ENCODE results near the gene SRC. TPM values are rescaled to one million over a fixed set of nuclear protein-coding genes. Genes with fewer than 3 reads are reported as not detected.

The SRC gene
- total and polyA plus RNA-seq, 2 experiments from 2014 or later: 8.0 to 25.9 TPM

DNA sequence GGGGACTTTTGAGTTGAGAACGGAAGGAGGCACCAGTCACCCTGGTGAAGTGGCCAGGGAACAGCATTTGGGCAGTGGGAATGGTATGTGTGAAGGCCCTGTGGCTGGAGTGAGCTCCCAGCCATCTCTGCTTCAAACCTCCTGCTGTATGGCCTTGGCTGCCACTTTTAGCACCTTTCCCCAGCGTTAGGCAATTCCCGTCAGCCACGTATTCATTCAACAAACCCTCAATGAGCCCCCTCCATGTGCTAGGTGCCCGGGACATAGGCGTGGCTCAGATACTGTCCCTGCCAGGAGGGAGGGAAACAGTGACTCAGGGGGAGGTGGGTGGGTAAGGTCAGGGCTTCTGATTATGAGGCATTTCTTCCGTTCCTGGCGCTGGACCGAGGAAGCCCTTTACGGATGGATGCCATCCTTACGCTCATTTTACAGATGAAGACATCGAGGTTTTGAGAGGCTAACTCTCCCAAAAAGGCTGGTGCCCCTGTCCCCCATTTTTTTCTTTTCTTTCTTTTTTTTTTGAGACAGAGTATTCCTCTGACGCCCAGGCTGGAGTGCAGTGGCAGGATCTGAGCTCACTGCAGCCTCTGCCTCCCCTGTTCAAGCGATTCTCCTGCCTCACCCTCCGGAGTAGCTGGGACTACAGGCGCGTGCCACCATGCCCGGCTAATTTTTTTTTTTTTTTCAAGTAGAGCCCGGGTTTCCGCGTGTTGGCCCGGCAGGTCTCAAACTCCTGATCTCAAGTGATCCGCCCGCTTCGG, 37.5 kb downstream of the SRC start:
- peak overlapping the region; percentile 78 for H2AFZ ChIP-seq
- no peaks in the 10 kb centered on the region for H3K27me3 ChIP-seq (ENCODE audit: insufficient read depth)
- TF ChIP-seq, protein P1, sequence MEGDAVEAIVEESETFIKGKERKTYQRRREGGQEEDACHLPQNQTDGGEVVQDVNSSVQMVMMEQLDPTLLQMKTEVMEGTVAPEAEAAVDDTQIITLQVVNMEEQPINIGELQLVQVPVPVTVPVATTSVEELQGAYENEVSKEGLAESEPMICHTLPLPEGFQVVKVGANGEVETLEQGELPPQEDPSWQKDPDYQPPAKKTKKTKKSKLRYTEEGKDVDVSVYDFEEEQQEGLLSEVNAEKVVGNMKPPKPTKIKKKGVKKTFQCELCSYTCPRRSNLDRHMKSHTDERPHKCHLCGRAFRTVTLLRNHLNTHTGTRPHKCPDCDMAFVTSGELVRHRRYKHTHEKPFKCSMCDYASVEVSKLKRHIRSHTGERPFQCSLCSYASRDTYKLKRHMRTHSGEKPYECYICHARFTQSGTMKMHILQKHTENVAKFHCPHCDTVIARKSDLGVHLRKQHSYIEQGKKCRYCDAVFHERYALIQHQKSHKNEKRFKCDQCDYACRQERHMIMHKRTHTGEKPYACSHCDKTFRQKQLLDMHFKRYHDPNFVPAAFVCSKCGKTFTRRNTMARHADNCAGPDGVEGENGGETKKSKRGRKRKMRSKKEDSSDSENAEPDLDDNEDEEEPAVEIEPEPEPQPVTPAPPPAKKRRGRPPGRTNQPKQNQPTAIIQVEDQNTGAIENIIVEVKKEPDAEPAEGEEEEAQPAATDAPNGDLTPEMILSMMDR (conservative IDR thresholded peaks at IDR 0.05; ENCODE audit: low read depth in 2 of 2): no peak
- peak overlapping the region; percentile 59; the same call in 1 of the 2 replicates for H3K4me3 ChIP-seq
- no peaks in the 10 kb centered on the region for H3K36me3 ChIP-seq (ENCODE audit: insufficient read depth)
- ATAC-seq: no peak
- H3F3A ChIP-seq (replicated peaks; ENCODE audit: low read depth): 0 out of 2 replicates have a peak, but pooled peaks cover 5% of the 10 kb centered on the region
- no peaks in the 10 kb centered on the region for H3K9me2 ChIP-seq (ENCODE audit: insufficient read depth)
- Mint-ChIP-seq H3K36me3 (ENCODE audit: low read depth) (peaks cover 20% of the 10 kb centered on the region), H3K9me3 (no peaks in the 10 kb centered on the region), H3K27ac (no peak overlapping the region), H3K4me1 (peaks cover 14% of the 10 kb centered on the region), H3K4me3 (peak overlapping the region; percentile 16; the same call in 1 of the 3 replicates), H3K27me3 (ENCODE audit: insufficient read depth, low read depth, poor library complexity) (peaks cover 17% of the 10 kb centered on the region)
- peaks cover 8% of the 10 kb centered on the region; the same call in 1 of the 2 replicates for H3K4me1 ChIP-seq (ENCODE audit: insufficient read depth)
- DNase-seq (ENCODE audit: low spot score): no peak
- H4K20me1 ChIP-seq (replicated peaks; ENCODE audit: insufficient read depth): no peaks in the 10 kb centered on the region
- 0 out of 2 replicates have a peak, but pooled peaks cover 3% of the 10 kb centered on the region for H3K79me2 ChIP-seq (replicated peaks; ENCODE audit: insufficient read depth)
- H3K27ac ChIP-seq (ENCODE audit: low read depth): no peak overlapping the region
- peak overlapping the region; percentile 82 for H3K4me2 ChIP-seq

DNA sequence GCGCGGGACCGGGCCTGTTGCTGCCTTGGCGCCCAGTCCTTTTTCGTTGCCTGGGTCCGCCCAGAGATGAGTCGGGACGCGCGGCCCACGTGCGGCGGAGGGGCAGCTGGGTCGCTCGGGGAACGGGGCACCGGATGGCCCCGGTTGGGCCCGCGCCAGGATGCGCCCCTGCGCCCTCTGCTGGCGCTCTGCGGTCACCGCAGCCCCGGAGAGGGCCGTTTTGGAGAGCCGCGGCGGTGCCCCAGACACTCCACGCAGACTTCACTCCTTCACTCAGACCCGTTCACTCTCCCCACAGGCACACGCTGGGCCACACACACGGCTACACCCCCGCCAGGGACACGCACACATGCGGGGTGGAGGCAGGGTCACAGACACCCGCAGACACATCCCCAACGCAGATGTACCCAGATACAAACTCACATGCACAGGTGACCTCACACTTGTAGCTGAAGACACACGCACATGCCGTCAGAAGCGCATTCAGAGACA, 38.8 kb downstream of the SRC start:
- H3K79me2 ChIP-seq (replicated peaks; ENCODE audit: insufficient read depth): 0 out of 2 replicates have a peak, but pooled peaks cover 3% of the 10 kb centered on the region
- H3K36me3 ChIP-seq (ENCODE audit: insufficient read depth): no peaks in the 10 kb centered on the region
- no peaks in the 10 kb centered on the region for H3K9me2 ChIP-seq (ENCODE audit: insufficient read depth)
- Mint-ChIP-seq H3K27ac (peak overlapping the region; percentile 63; the same call in 1 of the 2 replicates), H3K36me3 (ENCODE audit: low read depth) (peaks cover 20% of the 10 kb centered on the region), H3K9me3 (no peaks in the 10 kb centered on the region), H3K4me1 (peaks cover 4% of the 10 kb centered on the region), H3K4me3 (peak overlapping the region; percentile 66), H3K27me3 (ENCODE audit: insufficient read depth, low read depth, poor library complexity) (peaks cover 17% of the 10 kb centered on the region)
- TF ChIP-seq ZNF114 (CRISPR knock-in tag; IDR thresholded peaks at IDR 0.05): no peak
- TF ChIP-seq NANOG (IDR thresholded peaks at IDR 0.05; ENCODE audit: borderline replicate concordance): no peak
- no peak for TF ChIP-seq CREB1 (CRISPR knock-in tag; IDR thresholded peaks at IDR 0.05; ENCODE audit: low read depth)
- TF ChIP-seq, protein P2, sequence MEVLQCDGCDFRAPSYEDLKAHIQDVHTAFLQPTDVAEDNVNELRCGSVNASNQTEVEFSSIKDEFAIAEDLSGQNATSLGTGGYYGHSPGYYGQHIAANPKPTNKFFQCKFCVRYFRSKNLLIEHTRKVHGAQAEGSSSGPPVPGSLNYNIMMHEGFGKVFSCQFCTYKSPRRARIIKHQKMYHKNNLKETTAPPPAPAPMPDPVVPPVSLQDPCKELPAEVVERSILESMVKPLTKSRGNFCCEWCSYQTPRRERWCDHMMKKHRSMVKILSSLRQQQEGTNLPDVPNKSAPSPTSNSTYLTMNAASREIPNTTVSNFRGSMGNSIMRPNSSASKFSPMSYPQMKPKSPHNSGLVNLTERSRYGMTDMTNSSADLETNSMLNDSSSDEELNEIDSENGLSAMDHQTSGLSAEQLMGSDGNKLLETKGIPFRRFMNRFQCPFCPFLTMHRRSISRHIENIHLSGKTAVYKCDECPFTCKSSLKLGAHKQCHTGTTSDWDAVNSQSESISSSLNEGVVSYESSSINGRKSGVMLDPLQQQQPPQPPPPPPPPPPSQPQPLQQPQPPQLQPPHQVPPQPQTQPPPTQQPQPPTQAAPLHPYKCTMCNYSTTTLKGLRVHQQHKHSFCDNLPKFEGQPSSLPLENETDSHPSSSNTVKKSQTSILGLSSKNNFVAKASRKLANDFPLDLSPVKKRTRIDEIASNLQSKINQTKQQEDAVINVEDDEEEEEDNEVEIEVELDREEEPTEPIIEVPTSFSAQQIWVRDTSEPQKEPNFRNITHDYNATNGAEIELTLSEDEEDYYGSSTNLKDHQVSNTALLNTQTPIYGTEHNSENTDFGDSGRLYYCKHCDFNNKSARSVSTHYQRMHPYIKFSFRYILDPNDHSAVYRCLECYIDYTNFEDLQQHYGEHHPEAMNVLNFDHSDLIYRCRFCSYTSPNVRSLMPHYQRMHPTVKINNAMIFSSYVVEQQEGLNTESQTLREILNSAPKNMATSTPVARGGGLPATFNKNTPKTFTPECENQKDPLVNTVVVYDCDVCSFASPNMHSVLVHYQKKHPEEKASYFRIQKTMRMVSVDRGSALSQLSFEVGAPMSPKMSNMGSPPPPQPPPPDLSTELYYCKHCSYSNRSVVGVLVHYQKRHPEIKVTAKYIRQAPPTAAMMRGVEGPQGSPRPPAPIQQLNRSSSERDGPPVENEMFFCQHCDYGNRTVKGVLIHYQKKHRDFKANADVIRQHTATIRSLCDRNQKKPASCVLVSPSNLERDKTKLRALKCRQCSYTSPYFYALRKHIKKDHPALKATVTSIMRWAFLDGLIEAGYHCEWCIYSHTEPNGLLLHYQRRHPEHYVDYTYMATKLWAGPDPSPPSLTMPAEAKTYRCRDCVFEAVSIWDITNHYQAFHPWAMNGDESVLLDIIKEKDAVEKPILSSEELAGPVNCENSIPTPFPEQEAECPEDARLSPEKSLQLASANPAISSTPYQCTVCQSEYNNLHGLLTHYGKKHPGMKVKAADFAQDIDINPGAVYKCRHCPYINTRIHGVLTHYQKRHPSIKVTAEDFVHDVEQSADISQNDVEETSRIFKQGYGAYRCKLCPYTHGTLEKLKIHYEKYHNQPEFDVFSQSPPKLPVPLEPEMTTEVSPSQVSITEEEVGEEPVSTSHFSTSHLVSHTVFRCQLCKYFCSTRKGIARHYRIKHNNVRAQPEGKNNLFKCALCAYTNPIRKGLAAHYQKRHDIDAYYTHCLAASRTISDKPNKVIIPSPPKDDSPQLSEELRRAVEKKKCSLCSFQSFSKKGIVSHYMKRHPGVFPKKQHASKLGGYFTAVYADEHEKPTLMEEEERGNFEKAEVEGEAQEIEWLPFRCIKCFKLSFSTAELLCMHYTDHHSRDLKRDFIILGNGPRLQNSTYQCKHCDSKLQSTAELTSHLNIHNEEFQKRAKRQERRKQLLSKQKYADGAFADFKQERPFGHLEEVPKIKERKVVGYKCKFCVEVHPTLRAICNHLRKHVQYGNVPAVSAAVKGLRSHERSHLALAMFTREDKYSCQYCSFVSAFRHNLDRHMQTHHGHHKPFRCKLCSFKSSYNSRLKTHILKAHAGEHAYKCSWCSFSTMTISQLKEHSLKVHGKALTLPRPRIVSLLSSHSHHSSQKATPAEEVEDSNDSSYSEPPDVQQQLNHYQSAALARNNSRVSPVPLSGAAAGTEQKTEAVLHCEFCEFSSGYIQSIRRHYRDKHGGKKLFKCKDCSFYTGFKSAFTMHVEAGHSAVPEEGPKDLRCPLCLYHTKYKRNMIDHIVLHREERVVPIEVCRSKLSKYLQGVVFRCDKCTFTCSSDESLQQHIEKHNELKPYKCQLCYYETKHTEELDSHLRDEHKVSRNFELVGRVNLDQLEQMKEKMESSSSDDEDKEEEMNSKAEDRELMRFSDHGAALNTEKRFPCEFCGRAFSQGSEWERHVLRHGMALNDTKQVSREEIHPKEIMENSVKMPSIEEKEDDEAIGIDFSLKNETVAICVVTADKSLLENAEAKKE (CRISPR knock-in tag; IDR thresholded peaks at IDR 0.05): no peak
- TF ChIP-seq, protein P1 (conservative IDR thresholded peaks at IDR 0.05; ENCODE audit: low read depth in 2 of 2): peak; percentile 63 to 83
- no peak overlapping the region for H3K27ac ChIP-seq (ENCODE audit: low read depth)
- H3K27me3 ChIP-seq (ENCODE audit: insufficient read depth): no peaks in the 10 kb centered on the region
- no peaks in the 10 kb centered on the region for H4K20me1 ChIP-seq (replicated peaks; ENCODE audit: insufficient read depth)
- no peak overlapping the region for H2AFZ ChIP-seq
- peak; percentile 85 for ATAC-seq
- peak overlapping the region; percentile 82 for H3K4me2 ChIP-seq
- H3K4me3 ChIP-seq: peak overlapping the region; percentile 59
- H3K4me1 ChIP-seq (ENCODE audit: insufficient read depth): no peaks in the 10 kb centered on the region
- H3F3A ChIP-seq (replicated peaks; ENCODE audit: low read depth): 0 out of 2 replicates have a peak, but pooled peaks cover 5% of the 10 kb centered on the region
- DNase-seq (ENCODE audit: low spot score): peak; percentile 76
